GM18526 (cell line): ENCODE data around the gene AP3B1.

Experiments
- POLR2A ChIP-seq: IDR thresholded peaks from 3 replicates; pipeline ENCODE4 v1.6.1; 2011; ENCODE audit not compliant: insufficient read length; ENCODE audit errors: extremely low read depth

AP3B1 gene

DNA sequence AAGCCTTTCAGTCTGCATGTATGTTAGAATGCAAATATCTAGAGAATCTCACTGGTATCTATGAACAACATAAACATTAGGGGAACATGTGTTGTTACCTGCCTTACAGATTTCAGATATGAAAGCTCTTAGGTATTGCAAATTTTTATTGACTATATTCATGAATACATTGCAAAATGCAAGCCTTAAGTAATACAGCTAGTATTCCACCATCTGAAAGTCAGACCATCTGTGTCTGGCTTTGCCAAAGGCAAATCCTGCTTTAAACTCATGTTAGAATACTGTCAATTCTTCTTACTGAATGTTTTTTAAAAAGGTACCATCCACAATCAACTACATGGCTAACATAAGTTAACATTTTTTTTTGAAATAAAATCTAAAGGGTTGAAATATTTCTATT is 215.6 kb downstream of the AP3B1 start:
- TF ChIP-seq POLR2A: no peak

DNA sequence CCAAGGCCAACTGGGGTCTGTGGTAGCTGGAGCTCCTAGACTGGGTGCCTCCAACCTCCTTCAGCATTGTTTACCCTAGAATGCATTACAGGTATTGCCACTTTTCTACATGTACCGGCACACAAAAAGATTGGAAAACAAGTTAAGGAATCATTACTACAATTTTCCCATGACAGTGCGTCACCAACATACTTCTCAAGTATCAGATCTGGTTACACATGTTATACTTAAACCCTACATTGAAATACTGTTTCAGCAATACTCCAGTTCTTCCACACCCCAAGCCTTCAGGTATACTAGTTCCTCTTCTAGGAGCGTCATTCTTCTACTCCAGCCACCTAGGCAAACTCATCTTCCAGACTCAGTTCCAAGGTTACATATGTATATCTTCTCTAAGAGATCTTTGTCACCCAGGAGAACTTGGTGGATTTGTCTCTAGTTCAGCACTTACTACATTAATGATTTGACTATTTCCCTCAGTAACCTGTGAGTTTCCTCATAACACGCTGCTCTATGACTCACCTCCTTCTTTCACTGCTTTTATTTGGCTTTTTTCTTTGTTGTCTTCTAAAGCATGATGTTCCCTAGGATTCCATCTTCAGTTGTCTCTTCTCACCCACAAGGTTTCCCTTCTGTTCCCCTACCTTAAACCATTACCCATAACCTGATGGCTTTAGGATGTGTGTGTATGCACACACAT is 217.0 kb downstream of the AP3B1 start:
- TF ChIP-seq POLR2A: no peak

DNA sequence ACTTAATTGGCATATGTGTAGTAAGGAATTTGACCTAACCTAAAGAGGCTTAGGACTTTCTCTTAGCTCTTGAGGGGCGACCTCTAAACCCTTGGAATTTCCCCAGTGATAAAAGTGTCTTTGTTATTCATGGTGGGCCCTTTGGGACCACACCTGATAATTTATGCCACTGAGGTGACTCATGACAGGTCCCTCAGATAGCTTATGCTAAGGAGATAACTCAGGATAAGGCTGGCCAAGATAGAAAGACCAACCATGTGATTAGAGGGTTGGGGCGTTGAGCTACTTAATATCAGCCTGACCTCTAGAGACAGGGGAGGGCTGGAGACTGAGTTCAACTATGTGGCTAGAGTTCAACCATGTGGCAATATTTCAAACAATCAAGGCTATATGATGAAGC is 218.1 kb downstream of the AP3B1 start:
- TF ChIP-seq POLR2A: no peak

DNA sequence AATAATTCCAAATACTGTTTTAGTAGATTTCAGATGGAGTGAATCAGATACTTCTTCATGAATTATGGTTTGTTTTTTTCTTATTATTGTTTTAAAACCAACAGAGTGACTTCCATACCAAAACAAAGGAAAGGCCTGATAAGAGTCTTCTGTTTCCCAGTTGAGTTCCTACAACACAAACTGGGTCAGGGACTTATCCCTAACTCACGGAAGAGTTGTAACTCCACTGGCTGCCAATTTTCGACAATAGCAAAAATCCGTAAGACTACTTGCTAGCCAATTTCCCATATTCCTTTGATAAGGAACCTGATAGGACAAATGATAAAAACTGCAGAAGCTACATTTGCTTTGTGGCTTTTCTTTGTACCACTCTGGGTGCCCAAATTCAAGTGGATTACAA is 219.2 kb downstream of the AP3B1 start:
- TF ChIP-seq POLR2A: no peak

DNA sequence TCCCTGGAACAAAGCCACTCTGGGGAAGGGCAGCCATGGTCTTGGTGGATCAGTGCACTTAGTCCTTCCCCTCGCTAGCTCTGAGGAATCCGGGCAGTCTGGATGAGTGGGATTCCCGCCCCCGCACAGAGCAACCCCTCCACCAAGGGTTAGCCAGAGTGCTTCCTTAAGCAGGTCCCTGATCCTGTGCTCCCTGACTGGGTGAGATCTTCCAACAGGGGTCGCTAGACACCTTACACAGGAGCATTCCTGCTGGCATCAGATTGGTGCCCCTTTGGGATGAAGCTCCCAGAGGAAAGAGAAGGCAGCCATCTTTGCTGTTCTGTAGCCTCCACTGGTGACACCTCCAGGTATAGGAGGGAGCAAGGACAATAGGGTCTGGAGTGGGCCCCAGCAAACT is 228.8 kb downstream of the AP3B1 start:
- no peak for TF ChIP-seq POLR2A

DNA sequence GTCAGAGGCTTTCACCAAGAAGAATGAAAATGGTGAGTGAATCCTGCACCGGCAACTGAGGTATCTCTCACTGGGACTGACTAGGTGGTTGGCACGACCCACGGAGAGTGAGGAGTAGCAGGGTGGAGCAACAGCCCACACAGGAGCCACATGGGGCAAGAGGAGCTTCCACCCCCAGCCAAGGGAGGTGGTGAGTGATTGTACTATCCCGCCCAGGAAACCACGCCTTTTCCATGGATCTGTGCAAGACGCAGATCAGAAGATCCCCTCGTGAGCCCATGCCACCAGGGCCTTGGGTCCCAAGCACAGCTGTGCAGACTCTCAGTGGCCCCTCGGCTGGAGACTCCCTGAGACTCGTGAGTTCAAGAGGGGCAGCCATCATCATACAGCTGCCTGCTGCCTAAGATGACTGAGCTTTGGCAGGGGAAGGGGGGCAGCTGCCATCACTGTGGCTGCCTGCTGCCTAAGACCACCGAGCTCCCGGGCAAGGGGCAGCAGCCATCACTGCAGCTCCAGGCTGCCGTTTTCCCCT is 229.5 kb downstream of the AP3B1 start:
- no peak for TF ChIP-seq POLR2A

DNA sequence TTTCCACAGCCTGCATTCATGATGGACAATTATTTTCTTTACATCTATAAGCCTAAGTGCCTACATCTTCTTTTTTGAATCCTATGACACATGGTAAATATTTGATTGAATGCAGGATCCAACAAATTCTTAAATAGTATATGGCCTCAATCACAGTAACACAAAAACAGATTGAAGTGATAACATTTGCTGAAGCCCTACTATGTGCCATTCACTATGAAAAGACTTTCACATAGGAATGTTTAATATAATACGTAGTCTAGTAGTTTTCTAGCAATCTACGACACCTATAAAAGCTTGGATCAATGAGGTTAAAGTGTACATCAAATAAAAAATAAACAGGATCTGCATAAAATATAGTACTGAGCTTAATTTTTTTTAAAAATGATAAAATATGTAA is 231.0 kb downstream of the AP3B1 start:
- TF ChIP-seq POLR2A: no peak

DNA sequence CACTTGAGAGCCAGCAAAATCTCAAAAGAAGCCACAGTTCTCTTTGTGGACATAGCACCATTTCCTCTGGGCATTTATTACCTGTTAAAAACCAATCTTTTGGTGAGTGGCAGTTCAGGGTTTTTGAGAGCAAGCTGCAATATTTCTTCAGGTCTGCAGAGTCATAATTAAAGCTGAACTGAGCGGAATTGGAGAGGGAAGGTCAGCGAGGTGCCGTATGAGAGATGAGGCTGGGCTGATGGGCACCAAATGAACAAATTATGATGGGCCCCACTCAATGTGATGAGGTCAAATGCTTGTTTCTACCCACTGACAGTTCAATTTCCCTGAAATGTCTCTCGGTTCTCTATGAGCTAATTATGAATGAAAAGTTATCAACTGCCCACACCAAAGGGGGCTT is 231.9 kb downstream of the AP3B1 start:
- no peak for TF ChIP-seq POLR2A

DNA sequence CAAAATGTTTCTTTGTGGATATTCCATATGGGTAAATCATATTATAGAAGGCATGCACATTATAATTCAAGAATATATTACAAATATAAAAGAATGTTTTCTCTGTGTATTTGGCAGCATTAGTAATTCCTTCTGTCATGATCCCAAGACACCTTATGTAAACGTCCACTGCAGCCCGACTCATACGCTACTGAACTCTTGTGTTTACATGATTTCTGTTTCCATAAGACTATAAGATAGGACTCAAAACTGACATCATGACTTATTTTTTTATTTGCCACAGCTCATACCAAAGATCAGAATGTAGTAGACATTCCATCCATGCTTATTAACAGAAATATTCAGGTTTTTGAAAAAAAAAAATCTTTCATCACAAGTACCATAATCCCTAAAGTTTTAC is 234.1 kb downstream of the AP3B1 start:
- no peak for TF ChIP-seq POLR2A

DNA sequence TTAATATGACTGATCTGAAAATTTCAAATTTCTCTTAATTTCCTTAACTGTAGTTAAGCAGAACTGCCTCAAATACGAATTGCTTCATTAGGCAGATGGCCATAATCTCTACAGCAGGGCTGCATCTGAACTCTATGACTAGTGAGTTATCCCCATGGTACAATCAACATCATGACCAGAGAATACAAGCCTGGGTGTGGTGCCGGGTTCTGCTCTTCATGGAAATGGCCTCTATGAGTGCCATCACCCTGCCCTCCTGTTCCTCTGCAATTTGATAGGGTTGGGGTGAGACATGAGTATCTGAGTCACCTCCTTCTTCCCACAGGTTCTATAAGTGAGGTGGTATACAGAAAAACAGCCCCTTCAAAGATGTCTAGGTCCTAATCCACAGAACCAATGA is 235.9 kb downstream of the AP3B1 start:
- no peak for TF ChIP-seq POLR2A

DNA sequence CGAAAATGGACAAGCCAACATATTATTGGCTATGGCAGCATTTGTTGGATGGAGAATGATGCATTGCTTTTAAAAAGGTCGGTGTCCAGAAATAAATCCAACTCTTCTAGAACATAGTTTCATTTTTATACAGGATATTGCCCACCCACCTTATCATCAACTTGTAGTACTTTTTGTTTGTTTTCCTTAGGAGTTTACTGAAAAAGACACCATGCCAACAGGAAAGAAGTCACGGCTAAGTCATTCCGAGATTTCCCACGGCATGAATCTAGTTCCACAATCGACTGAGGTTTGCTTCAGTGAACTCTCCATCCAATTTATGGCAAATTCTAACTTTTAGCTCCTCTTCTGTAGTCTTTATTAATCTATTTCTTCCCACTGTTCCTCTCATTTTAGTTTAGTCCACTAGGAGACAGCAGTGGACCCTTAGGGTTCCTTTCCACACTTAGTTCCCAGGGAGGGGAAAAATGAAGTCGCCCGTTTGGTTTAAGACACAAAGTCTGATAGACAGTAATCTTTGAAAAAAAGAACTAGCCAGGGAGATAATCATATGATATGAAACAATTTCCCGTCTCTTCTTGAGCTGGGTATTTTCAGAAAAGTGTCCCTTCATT is 237.5 kb downstream of the AP3B1 start:
- TF ChIP-seq POLR2A: no peak

DNA sequence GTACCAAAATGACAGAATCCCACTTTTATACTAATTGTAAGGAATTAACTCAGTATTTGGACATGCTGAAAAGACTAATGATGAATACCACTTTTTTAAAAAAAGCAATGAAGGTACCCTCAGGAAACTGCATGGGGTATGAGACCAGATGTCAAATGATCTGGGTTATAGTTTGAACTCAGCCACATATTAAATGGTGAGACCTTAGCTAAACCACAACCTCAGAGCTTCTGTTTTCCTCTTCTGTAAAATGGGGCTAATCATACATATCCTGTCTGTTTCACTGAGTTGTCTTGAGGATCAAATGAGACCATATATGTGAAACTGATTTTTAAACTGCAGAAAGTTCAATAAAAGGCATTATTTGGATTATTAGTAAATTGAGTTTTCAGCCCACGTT is 238.4 kb downstream of the AP3B1 start:
- no peak for TF ChIP-seq POLR2A

DNA sequence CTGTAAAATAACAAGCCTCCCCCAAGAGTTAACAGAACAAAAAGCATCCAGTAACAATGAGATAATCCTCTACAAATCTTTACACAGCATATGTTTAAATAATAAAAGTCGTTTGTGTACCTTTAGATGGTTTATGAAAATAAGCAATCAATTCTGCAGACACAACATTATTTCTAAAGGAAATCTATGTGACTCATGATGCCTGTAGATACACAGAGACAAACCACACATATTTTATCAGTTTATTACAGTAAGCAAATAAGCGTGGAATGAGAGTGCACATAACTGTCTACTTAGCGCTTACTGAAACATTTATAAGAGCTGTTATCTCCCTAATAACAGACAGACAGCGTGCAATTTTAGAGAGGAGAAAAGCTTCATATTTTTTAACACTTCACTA is 243.6 kb downstream of the AP3B1 start:
- no peak for TF ChIP-seq POLR2A

DNA sequence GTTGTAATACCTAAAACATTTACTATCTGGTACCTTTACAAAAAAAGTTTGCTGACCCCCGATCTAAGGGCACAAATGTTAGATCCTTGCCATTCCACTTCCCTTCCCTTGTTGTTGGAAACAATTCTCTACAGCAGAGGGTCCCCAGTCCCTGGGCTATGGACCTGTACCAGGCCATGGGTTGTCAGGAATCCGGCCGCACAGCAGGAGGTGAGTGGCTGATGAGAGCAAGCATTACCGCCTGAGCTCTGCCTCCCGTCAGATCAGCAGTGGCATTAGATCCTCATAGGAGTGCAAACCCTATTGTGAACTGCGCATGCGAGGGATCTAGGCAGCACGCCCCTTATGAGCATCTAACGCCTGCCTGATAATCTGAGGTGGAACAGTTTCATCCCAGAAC is 248.5 kb downstream of the AP3B1 start:
- TF ChIP-seq POLR2A: no peak

DNA sequence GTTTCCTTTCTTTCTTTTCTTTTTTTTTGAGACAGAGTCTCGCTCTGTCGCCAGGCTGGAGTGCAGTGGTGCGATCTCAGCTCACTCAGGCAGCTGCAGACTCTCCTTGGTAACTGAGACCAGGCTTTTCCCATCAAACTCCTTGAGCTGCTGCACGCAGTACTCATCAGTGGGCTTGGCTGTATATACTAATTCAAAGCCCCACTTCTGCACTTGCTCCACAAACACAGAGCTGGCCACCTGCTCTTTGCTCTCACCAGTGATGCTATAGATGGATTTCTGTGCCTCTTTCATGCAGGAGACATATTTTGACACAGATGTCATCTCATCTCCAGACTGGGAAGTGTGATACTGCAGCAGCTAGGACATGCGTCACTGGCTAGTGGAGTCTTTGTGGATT is 252.7 kb downstream of the AP3B1 start:
- no peak for TF ChIP-seq POLR2A

DNA sequence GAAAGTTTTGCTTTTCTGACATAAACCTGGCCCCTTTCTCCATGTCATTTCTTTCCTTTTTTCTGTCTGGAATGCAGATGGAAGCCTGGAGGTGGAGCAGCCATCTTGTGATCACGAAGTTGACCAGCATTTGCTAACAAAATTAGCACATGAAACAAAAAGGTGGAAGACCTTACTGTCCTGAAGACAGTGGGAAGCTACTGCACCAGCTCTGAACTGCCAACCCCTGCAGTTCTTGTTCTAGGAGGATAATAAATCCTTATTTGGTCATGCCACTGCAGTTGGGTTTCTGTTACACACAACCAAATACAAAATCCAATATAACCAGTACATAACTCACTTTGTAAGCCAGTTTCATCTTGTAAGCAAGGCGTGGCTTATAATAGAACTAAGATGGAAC is 269.0 kb downstream of the AP3B1 start:
- no peak for TF ChIP-seq POLR2A

DNA sequence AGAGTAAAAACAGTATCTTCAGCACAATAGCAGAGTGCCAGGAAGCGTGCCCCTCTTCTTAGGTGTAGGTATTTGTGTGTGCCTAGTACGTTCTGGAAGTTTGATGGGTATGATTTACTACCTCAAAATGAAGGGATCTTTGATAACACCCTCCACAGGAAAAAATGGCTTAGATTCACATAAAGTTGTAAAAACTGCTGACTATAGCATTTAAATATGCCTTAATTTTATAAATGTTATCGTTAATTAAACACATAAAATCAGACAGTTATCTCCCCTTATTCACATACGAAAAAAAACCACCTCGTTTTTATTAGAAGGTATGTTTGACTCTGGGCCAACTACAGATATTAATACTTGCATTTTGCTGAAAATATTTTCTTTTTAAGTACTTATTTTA is 274.8 kb downstream of the AP3B1 start:
- TF ChIP-seq POLR2A: no peak

DNA sequence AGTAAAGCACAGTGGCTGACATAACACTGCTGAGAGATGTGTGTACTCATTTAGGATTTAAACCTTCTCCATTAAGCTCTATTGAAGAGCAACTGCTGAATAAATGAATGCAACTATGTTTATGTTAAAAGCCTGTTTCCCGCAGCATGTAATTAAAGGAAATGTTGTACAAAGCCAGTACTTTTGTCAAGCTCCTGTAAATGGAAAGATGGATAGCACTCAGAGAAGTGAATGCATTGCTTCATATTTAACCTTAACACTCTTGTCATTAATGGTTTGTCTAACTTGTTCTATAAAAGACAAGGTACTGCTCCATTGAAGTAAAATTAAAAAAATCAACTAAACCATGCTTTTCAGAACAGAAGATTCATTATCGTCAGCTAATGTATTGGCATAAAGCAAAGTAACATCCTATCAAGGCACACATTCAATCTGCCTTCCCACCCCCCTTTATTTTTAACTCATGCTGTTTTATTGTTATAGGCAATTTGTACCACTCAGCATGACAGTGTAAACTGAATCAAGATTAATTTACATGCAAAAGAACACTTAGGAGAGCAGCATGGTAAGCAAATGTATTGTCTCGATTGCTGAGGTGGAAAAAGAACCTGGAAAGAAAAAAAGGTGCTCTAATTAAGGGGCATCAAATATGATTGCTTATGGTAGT is 277.5 kb downstream of the AP3B1 start:
- TF ChIP-seq POLR2A: no peak
